A673 (cell line): Measurements from ENCODE around the gene GLYATL1.

Source experiments
- CTCF ChIP-seq: fragments of 300-800, 200-600 bp; sonication (generic); conservative IDR thresholded peaks from 2 replicates; pipeline ENCODE4 v1.5.1; 2017; ENCODE audit warnings: low read depth, mild to moderate bottlenecking, antibody characterized with exemption, low read length, moderate library complexity, mixed read lengths
- EZH2 ChIP-seq: fragments of 200-600 bp; sonication (generic); IDR thresholded peaks from 2 replicates; pipeline ENCODE4 v1.6.1; 2017; ENCODE audit warnings: borderline replicate concordance, low read depth, mild to moderate bottlenecking, mixed read lengths, antibody characterized with exemption, low read length; ENCODE audit not compliant: poor library complexity, severe bottlenecking

- TF ChIP-seq CTCF (no peak), EZH2 (no peak)
These were observed 45.4 kb upstream of the GLYATL1 start for GRCh38 chr11:58893899-58894298.
